ENCODE measurements around the gene SYT3.
"Not testable (repeated sequence)": the region's sequence is repeated elsewhere in the genome, so short reads cannot be mapped to it uniquely, and the experiment has no call there.

The SYT3 gene

GRCh38 chr19:50636317-50637085, 3.2 kb downstream of the SYT3 start:
- no peak for DNase-seq

GRCh38 chr19:50633973-50634372, 5.7 kb downstream of the SYT3 start:
- DNase-seq: no peak

DNA sequence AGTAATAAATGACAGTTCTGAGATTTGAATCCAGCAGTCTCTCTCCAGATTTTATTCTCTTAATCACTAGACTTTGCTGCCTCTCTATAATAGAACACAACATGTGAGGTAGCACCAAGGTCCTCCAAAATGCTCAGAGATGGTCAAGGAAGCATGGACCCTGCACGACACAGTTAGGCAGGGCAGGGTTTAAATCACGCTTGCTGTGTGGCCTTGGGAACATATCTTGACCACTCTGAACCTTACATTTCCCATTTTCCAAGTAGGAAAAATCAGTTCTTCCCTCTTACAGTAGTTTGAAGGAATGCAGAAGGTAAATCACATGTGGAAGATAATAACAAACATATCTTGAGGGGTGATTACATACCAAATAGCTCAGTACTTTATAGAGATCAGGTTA, 6.3 kb downstream of the SYT3 start:
- DNase-seq: no peak

- DNase-seq: no peak
Measured at GRCh38 chr19:50632151-50632835, 7.4 kb downstream of the SYT3 start.

- DNase-seq: no peak
Measured at GRCh38 chr19:50629801-50630200, 9.9 kb downstream of the SYT3 start.

- no peak for DNase-seq
Measured at GRCh38 chr19:50629194-50629593, 10.5 kb downstream of the SYT3 start.

GRCh38 chr19:50628551-50628950, 11.1 kb downstream of the SYT3 start:
- no peak for DNase-seq

- no peak for DNase-seq
Measured at GRCh38 chr19:50628146-50628545, 11.5 kb downstream of the SYT3 start.

- DNase-seq: no peak
Measured at GRCh38 chr19:50626795-50627194, 12.9 kb downstream of the SYT3 start.

DNA sequence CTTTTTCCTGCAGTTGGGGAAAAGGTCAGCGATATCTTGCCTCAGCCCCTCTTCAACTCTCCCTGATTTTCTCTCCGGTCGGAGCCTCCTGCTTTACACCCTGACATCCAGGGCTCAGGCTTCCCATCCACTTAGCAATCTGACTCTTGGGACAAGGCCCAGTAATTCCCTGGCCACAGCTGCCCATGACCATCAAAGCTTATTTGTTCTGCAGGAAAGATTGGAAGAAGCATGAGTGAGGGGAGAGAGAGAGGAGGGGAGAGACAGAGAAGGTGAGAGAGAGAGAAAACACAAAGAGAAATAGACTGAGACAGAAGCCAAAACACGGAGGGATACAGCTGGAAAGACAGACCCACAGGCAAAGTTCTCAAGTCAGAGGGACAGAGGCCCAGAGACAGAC, 13.7 kb downstream of the SYT3 start:
- DNase-seq: no peak

GRCh38 chr19:50624949-50625600, 14.6 kb downstream of the SYT3 start:
- DNase-seq: no peak

- not testable (repeated sequence) for DNase-seq
Measured at GRCh38 chr19:50620394-50620906, 19.2 kb downstream of the SYT3 start.

DNA sequence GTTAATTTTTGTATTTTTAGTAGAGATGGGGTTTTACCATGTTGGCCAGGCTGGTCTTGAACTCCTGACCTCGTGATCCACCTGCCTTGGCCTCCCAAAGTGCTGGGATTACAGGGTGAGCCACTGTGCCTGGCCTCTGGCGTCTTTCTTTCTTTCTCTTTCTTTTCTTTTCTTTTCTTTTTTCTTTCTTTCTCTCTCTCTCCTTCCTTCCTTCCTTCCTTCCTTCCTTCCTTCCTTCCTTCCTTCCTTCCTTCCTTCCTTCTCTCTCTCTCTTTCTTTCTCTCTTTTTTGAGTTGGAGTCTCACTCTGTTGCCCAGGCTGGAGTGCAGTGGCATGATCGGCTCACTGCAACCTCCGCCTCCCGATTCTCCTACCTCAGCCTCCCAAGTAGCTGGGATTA, 20.5 kb downstream of the SYT3 start:
- DNase-seq: not testable (repeated sequence)

GRCh38 chr19:50618379-50618778, 21.3 kb downstream of the SYT3 start:
- not testable (repeated sequence) for DNase-seq

DNA sequence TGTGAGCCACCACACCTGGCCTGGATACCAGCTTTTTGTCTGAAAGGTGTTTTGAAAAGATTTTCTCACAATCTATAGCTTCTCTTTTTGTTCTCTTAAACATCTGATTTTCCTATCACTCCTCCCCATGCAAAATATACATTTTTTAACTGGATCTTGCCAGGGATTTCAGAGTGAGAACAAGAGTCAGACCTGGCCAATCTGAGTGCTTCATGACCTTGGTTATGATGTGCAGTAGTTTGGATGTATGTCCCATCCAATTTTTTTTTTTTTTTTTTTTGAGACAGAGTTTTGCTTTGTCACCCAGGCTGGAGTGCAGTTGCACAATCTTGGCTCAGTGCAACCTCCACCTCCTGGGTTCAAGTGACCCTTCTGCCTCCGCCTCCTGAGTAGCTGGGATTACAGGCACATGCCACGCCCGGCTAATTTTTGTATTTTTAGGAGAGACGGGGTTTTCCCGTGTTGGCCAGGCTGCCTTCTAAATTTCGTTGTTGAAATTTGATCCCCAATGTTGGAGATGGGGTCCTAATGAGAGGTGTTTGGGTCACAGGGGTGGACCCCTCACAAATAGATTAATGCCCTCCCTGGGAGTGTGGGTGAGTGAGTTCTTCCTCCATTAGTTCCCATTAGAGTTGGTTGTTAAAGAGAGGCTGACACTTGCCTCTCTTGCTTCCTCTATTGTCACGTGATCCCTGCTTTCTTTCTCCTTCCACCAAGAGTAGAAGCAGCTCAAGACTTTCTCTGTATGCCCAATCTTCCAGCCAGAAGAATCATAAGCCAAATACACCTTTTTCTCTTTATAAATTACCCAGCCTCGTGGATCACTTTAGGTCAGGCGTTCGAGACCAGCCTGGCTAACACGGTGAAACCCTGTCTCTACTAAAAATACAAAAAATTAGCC, 26.9 kb downstream of the SYT3 start:
- DNase-seq: not testable (repeated sequence)

GRCh38 chr19:50607874-50608785, 31.6 kb downstream of the SYT3 start:
- no peak for DNase-seq

DNA sequence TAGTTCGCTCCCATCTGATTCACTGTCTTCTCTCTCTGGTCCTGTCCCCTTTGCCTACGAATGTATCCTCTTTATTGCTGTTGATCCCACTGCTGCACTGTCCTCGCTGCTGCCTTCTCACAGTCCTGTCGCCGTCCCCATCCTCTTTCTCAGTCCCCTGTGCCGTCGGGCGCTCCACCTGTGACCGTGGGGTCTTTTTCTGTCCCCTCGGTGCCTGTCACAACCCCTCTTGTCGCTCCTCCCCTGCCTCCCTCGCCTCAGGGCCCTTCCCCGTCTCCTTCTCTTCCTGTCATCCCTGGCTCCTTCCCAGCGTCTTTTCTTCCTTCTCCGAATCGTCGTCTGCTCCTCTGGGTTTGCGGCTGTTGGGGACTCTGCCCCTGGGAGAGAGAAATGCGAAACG, 32.3 kb downstream of the SYT3 start:
- no peak for DNase-seq

- not testable (repeated sequence) for DNase-seq
Measured at GRCh38 chr19:50606059-50606836, 33.4 kb downstream of the SYT3 start.

- DNase-seq: not testable (repeated sequence)
Measured at GRCh38 chr19:50604264-50605073, 35.2 kb downstream of the SYT3 start.

DNA sequence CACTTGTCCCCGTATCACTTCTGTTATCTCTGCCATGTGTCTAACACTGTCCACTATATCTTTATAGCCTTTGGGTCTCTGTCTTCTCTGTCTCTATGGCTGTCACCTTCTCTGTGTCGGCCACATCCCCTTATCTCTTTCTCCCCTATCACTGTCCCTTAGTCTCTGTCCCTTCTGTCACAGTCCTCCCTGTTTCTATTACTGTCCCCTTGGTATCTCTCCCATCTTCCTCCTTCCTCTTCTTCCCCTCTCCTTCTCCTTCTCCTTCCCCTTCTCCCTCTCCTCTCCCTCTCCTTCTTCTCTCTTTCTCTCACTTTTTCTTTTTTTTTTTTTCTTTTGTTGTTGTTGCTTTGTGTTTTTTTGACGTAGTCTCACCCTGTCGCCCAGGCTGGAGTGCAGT, 36.7 kb downstream of the SYT3 start:
- DNase-seq: no peak

All from 8988T (cell line).